HUES6 (cell line): Measurements from ENCODE around the gene KRT12.

Source experiments
- H3K27ac ChIP-seq: 2 replicates; pipeline ENCODE4 v1.7.0; 2013; ENCODE audit warnings: low read depth, mild to moderate bottlenecking, low read length, inconsistent platforms
- H3K27me3 ChIP-seq: 2 replicates; pipeline ENCODE4 v1.6.1; 2013; ENCODE audit warnings: low read length; ENCODE audit not compliant: control insufficient read depth, insufficient read depth
- H3K36me3 ChIP-seq: 2 replicates; pipeline ENCODE4 v1.6.1; 2013; ENCODE audit warnings: low read length; ENCODE audit not compliant: control insufficient read depth, insufficient read depth
- H3K4me1 ChIP-seq: 2 replicates; pipeline ENCODE4 v1.6.1; 2013; ENCODE audit warnings: low read length; ENCODE audit not compliant: control insufficient read depth, insufficient read depth
- H3K4me3 ChIP-seq: 2 replicates; pipeline ENCODE4 v1.5.1; 2013; ENCODE audit warnings: low read depth, low read length
- H3K9ac ChIP-seq: one replicate; pipeline ENCODE4 v1.6.1; 2013; ENCODE audit warnings: mild to moderate bottlenecking, low read length
- H3K9me3 ChIP-seq: 2 replicates; pipeline ENCODE4 v1.6.1; 2013; ENCODE audit warnings: low read depth, low read length; ENCODE audit not compliant: control insufficient read depth, insufficient read depth

Gene KRT12

GRCh38 chr17:40866838-40867237, at the start of gene KRT12:
KRT12 (minus strand) TSS chr17:40867223; CDS start chr17:40867186, 37 bp downstream.
- H3K4me3 ChIP-seq: no peak within 1 kb of the TSS

GRCh38 chr17:40916366-40916765, 49.3 kb upstream of the KRT12 start:
- Histone ChIP-seq H3K9ac (no peak overlapping the region), H3K9me3 (no peaks in the 10 kb centered on the region), H3K4me3 (no peak overlapping the region), H3K27ac (no peak overlapping the region), H3K4me1 (no peaks in the 10 kb centered on the region), H3K27me3 (no peaks in the 10 kb centered on the region), H3K36me3 (no peaks in the 10 kb centered on the region)

More at GRCh38 chr17:40866838-40867237, at the start of gene KRT12:
- Histone ChIP-seq H3K4me1 (peaks cover 3% of the 10 kb centered on the region; the same call in 1 of the 2 replicates), H3K36me3 (no peaks in the 10 kb centered on the region), H3K9ac (no peak within 1 kb of the TSS), H3K9me3 (no peaks in the 10 kb centered on the region), H3K27me3 (peaks cover 2% of the 10 kb centered on the region; the same call in 1 of the 2 replicates), H3K27ac (no peak within 1 kb of the TSS)

GRCh38 chr17:40915721-40916256, 48.8 kb upstream of the KRT12 start:
- no peak overlapping the region for H3K27ac ChIP-seq
- H3K4me1 ChIP-seq: no peaks in the 10 kb centered on the region
- no peaks in the 10 kb centered on the region for H3K36me3 ChIP-seq
- H3K4me3 ChIP-seq: no peak overlapping the region
- H3K9me3 ChIP-seq: no peaks in the 10 kb centered on the region
- no peak overlapping the region for H3K9ac ChIP-seq
- no peaks in the 10 kb centered on the region for H3K27me3 ChIP-seq

- H3K36me3 ChIP-seq: no peaks in the 10 kb centered on the region
- no peaks in the 10 kb centered on the region for H3K27me3 ChIP-seq
- no peak overlapping the region for H3K9ac ChIP-seq
- H3K9me3 ChIP-seq: no peaks in the 10 kb centered on the region
- no peak overlapping the region for H3K27ac ChIP-seq
- H3K4me3 ChIP-seq: no peak overlapping the region
- no peaks in the 10 kb centered on the region for H3K4me1 ChIP-seq
Measured at GRCh38 chr17:40915199-40915661, 48.2 kb upstream of the KRT12 start.

DNA sequence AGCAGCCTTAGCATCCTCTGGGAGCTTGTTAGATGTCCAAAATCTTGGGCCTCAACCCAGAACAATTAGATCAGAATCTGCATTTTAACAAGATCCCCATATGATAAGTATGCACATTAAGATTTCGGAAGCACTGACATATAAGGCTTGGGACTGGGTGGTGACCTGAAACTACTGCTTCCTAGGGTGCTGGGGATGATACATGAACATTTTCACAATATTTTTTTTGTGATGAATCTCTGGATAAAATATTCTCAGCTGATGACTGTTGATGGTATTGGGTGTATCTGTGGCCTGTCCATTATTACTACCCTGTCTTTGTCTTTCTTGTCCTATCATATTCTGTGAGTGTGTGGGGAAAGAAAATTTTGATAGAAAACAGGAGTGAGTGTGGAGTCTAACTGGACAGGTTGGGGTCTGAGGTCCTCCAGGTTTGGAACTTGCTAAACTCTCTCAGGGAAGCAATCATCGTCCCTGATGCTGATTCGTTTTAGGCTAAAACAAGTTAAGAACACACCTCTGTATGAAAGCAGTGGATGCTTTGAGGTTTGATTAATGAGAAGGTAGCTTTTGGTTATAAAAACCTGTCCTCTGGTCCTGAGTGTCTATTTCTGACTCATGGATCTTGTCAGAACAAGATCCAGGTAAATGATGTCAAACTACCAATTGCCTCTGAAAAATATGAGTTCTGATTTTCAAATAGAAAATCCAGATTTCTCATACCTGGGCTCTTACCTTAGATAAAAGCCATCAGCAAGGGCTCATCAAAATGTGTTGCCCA, 47.2 kb upstream of the KRT12 start:
- Histone ChIP-seq H3K4me1 (no peaks in the 10 kb centered on the region), H3K4me3 (no peak overlapping the region), H3K27ac (no peak overlapping the region), H3K36me3 (no peaks in the 10 kb centered on the region), H3K9ac (no peak overlapping the region), H3K27me3 (no peaks in the 10 kb centered on the region), H3K9me3 (no peaks in the 10 kb centered on the region)

DNA sequence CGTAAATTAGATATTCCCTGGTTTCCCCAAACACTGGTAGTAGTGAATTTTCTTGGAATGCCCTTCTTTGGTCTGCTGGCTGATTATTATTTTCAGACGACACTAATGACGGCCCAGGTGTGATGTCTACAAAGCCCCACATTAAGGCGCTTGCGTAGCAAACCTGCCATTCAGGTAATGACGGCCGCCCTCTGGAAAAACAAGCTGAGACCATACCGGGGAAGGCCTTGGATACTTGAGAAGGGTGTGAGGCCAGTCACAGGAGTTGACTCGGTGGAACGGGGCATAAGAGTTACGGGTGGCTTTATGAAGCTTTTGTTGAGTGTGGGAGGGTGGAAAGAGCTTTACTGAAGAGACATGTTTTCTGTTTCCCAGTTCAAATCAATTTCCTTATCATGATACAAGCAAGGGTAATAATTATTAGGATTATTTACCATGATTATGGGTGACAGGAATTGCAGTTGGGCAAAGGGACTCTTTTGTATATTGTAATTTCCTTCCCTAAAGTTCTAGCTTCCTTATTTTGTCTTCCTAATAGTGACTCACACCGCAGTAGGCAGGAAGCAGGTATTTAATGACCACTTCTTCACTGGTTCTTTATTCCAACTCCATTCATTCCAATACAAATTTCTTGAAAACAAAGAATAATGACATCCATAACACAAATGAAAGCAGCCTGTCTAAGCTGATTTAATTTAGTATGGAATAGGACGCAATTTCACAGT, 45.6 kb upstream of the KRT12 start:
- H3K4me1 ChIP-seq: no peaks in the 10 kb centered on the region
- H3K4me3 ChIP-seq: no peak overlapping the region
- H3K27me3 ChIP-seq: no peaks in the 10 kb centered on the region
- no peaks in the 10 kb centered on the region for H3K36me3 ChIP-seq
- H3K9ac ChIP-seq: no peak overlapping the region
- H3K27ac ChIP-seq: no peak overlapping the region
- no peaks in the 10 kb centered on the region for H3K9me3 ChIP-seq

DNA sequence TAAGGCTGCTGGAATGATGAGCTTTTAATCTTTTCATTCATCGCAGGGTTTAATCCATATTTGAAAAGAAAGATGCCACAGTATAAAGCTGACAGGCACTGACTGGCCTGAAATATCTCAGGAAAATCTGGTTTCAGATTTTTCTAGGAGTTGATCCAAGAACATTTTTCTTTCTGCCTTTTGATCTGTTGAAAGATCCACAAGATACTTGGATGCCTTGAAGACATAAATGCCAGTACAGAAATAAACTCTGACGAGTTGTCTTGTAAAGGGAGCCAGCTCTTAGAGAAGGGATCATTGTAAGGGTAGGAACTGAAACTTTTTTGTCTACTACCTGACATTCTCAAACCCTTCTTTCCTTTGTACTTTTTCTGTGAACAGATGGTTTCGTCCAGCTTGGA, 43.4 kb upstream of the KRT12 start:
- H3K36me3 ChIP-seq: no peaks in the 10 kb centered on the region
- no peak overlapping the region for H3K9ac ChIP-seq
- no peaks in the 10 kb centered on the region for H3K4me1 ChIP-seq
- H3K9me3 ChIP-seq: no peaks in the 10 kb centered on the region
- H3K4me3 ChIP-seq: no peak overlapping the region
- H3K27me3 ChIP-seq: peaks cover 5% of the 10 kb centered on the region; the same call in 1 of the 2 replicates
- no peak overlapping the region for H3K27ac ChIP-seq

- no peaks in the 10 kb centered on the region for H3K4me1 ChIP-seq
- H3K27ac ChIP-seq: no peak overlapping the region
- H3K9me3 ChIP-seq: no peaks in the 10 kb centered on the region
- no peak overlapping the region for H3K4me3 ChIP-seq
- no peaks in the 10 kb centered on the region for H3K36me3 ChIP-seq
- H3K9ac ChIP-seq: no peak overlapping the region
- H3K27me3 ChIP-seq: peaks cover 5% of the 10 kb centered on the region; the same call in 1 of the 2 replicates
Measured at GRCh38 chr17:40909755-40910154, 42.7 kb upstream of the KRT12 start.

- Histone ChIP-seq H3K27me3 (peaks cover 5% of the 10 kb centered on the region; the same call in 1 of the 2 replicates), H3K36me3 (no peaks in the 10 kb centered on the region), H3K27ac (no peak overlapping the region), H3K9ac (no peak overlapping the region), H3K4me3 (no peak overlapping the region), H3K9me3 (no peaks in the 10 kb centered on the region), H3K4me1 (no peaks in the 10 kb centered on the region)
Measured at GRCh38 chr17:40909351-40909750, 42.3 kb upstream of the KRT12 start.

DNA sequence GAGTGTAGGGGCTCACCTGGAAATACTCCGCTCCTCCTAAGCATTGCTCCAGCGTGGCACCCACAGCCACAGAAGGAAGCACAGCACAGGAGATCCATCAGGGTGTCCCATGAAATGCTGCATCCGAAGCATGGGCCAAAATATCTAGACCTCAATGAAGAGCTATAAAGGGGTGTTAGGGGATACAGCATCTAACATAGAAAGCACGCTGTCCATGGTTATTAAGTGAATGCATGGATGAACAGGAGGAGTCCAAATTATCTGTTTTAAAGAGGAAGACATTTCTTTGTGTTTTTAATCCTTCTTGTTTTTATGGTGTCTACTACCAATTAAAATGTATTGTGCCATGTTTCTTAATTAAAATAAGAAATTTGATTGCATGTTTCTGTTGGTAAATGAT, 39.6 kb upstream of the KRT12 start:
- no peaks in the 10 kb centered on the region for H3K9me3 ChIP-seq
- no peak overlapping the region for H3K4me3 ChIP-seq
- no peaks in the 10 kb centered on the region for H3K36me3 ChIP-seq
- H3K9ac ChIP-seq: no peak overlapping the region
- no peak overlapping the region for H3K27ac ChIP-seq
- H3K4me1 ChIP-seq: peaks cover 11% of the 10 kb centered on the region; the same call in 1 of the 2 replicates
- H3K27me3 ChIP-seq: peaks cover 5% of the 10 kb centered on the region; the same call in 1 of the 2 replicates

DNA sequence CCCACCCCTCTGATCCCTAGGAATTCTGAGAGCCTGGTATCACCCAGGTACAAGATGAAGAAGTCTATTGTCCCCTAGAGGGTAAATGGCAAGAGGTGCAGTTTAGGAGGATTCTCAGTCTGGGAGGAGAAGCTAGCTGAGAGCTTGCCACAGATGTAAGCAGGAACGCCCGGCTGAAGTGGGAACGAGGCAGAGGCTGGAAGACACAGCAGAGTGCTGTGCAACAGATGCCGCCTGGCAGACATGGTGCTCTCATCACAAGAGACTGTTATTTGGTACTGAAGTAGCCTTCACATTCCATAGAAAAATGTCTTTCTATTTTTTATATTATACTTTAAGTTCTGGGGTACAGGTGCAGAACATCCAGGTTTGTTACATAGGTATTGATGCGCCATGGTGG, 38.3 kb upstream of the KRT12 start:
- Histone ChIP-seq H3K4me1 (peaks cover 11% of the 10 kb centered on the region; the same call in 1 of the 2 replicates), H3K36me3 (no peaks in the 10 kb centered on the region), H3K27me3 (peaks cover 5% of the 10 kb centered on the region; the same call in 1 of the 2 replicates), H3K9me3 (no peaks in the 10 kb centered on the region), H3K9ac (no peak overlapping the region), H3K27ac (no peak overlapping the region), H3K4me3 (no peak overlapping the region)
